Left forelimb (tissue), 1 donor: ENCODE measurements around the gene CELF1.

ENCODE experiments used
- DNase-seq: peaks from one replicate; pipeline ENCODE4 v3.0.0-alpha.2; 2018; ENCODE audit warnings: low spot score

The CELF1 gene

GRCh38 chr11:47508240-47508957, 44.5 kb downstream of the CELF1 start:
- DNase-seq: no peak

DNA sequence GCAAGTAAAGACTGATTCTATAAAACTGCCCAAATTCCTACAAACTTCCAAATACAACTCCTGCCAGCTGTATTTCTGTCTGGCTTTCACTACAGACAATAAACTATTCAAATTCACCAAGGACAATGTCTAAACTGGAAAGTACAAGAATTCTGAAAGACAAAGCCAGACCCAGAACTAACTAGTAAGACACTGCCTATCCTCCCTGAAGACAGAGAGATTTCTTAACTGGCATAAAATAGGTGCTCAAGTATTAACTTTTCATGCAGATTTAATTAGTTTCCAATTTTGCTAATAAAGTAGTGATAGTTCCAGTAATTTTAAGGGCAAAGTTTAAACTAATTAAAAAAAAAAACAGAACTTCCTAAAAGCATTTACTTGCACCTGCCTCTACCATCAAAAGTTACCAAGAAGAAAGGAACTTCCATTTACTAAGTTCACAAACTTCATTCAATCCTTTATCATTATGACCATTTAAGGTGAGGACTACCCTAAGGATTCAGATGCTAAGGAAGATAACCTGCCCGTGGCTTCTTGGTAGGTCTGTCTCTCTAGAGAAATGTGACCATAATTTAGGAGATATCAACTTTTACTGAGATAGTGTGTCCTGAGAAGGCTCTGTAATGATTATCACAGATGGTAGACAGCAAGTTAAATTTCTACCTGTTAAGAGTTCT, 45.2 kb downstream of the CELF1 start:
- DNase-seq: no peak

DNA sequence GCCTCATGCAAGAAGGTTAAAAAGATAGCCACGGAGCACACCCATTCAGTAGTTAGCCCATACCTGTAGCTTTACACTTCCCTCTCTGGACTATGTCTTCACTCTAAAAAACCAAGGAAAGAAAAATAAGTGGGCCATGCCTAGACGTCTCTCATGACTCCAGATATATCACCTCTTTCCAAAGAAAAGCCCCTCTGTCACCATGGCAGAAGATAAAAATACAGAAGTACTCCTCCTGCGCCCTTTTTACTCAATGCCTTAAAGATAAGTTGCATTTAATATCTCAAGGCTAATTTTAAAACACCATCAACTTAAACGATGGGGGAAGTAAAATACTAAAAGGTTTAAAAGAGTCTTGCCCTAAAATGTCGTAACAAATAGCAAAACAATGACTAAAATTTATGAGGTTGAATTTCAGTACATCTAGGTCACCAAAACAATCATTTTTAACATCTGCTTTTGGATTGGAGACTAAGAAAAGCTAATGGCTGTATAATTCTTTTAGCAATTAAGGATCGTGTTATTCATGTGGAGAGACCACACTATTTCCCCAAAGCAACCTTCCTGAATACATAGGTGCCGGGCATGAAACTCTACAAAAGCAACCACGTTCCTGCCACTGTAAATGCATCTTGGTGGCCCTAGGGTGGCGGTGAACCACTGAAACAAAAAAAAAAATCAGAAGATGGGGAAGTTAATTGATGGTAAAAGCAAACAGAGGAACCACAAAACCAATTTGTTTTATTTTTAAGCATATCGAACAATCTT, 46.0 kb downstream of the CELF1 start:
- DNase-seq: no peak

GRCh38 chr11:47506373-47506772, 46.6 kb downstream of the CELF1 start:
- DNase-seq: no peak

DNA sequence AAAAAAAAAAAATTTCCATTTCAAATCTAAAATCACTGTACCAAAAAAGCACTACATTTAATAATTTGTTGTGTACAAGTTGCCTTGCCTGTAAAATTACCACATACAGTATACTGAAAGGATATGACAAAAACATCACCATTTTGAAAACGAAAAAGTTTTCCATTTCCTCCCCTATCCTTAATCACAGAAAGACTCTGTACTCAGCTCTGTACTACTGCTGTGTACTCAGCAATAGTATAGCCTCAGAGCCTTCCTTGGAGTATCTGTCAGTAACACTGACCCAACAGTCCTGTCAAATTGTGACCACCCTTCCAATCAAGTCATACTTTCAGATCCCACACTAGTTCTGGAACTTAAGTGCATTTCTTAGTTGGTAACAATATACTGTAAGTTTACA, 48.0 kb downstream of the CELF1 start:
- DNase-seq: no peak

- no peak for DNase-seq
These were observed 49.7 kb downstream of the CELF1 start for GRCh38 chr11:47503227-47503626.

DNA sequence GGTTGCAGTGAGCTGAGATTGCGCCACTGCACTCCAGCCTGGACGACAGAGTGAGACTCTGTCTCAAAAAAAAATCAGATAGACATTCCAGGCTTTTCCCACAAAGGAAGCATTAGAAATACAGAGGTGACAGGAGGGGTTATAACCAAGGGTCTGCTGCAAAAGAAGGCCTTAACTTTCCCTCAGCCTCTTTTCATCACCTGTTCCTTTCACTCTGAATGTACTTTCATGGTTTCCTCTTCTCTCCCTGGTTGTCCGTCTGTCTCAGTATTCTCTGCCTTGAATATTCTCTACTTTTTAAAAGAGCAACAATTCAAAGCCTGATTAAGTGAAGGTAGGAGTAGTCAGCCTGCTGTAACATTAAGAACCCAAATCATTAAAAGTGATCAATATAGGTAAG, 50.2 kb downstream of the CELF1 start:
- DNase-seq: no peak

GRCh38 chr11:47501101-47501500, 51.8 kb downstream of the CELF1 start:
- DNase-seq: no peak

DNA sequence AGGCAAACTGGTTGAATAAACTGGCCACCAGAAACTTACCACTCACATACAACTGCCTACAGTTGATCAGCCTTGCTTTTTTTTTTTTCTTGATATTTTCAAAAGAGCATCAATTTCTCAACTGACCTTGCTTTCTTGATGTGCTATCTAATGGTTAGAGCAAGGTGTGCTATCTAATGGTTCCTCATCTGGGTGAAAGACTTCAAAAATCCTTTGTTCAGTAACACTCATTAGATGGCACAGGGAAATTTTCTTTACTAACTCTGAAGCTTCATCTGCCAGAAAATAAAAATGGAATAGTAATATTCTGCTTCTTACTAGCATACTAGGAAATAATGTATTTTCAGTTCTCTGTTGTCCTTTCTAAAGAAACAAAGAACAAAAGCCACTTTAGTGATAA, 52.8 kb downstream of the CELF1 start:
- DNase-seq: no peak

DNA sequence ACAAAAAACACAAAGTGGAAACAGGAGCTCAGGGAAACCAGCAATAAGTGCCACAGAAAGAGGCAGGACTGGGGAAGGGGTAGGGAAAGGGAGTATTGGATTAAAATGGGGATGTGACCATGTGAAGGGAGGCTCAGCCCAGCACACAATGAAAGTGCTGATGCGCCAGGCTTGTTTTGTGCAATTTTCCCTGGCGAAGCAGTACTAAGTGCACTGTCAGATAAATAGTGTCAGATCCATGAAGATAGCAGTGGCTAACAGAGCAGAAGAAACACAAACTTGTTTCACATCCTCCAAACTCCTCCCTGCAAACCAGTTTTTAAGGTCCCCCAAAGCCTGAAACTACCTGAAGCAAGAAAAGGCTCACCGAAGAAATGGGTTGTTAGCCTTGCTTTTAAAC, 53.3 kb downstream of the CELF1 start:
- DNase-seq: no peak

GRCh38 chr11:47499161-47499560, 53.8 kb downstream of the CELF1 start:
- DNase-seq: no peak

DNA sequence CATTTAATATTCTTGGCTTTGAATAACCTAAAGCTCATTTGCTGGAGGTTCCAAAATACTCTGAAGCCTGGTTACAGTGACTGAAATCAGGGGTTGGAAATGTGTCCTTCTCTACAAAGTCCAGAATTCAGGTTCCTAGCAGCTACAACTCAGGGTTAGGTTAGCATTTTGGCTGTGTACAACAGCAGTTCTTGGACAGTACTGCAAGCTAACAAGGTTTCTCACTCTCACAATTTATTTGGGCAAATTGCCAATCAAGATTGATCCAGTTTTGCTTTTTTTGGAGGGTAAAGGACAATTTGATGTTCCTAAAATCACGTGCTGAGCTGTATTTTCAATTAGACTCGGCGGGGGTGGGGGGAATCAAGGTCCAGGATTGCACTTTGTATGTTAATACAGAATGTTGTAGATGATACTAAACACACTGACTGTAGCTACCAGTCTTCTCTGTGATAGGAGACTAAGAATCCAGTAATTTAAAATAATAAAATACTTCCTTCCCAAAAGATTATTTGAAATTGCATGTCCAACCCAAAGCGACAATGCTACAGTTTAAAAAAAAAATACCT, 54.3 kb downstream of the CELF1 start:
- DNase-seq: no peak

DNA sequence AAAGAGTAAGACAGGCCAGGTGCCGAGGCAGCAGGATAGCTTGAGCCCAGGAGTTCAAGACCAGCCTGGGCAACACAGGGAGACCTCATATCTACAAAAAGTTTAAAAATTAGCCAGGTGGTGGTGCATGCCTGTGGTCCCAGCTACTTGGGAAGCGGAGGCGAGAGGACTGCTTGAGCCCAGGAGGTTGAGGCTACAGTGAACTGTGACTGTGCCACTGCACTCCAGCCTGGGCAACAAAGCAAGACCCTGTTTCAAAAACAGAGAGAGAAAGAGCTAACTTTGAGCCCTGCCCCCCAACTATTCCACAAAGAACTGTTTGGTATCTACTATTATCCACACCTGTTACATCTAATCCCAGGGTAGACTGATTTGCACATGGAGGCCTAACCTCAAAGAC, 54.8 kb downstream of the CELF1 start:
- no peak for DNase-seq

- no peak for DNase-seq
These were observed 56.1 kb downstream of the CELF1 start for GRCh38 chr11:47496808-47497207.

DNA sequence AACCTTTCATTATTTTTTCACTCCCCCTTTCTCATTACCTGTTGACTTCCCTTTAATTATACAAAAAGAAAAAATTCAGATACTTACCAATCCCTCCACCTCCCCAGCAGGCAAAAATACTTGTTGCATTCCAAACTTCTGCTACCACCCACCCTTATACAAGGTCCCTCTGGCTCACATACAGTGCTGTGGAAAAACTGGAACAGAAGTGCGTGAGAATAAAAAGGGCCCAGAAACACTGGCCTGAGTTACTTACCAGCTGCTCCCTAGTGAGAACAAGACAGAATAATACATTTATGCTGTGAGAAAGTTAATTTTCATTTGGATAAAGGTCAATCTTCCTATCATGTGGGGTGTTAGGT, 57.1 kb downstream of the CELF1 start:
- no peak for DNase-seq

DNA sequence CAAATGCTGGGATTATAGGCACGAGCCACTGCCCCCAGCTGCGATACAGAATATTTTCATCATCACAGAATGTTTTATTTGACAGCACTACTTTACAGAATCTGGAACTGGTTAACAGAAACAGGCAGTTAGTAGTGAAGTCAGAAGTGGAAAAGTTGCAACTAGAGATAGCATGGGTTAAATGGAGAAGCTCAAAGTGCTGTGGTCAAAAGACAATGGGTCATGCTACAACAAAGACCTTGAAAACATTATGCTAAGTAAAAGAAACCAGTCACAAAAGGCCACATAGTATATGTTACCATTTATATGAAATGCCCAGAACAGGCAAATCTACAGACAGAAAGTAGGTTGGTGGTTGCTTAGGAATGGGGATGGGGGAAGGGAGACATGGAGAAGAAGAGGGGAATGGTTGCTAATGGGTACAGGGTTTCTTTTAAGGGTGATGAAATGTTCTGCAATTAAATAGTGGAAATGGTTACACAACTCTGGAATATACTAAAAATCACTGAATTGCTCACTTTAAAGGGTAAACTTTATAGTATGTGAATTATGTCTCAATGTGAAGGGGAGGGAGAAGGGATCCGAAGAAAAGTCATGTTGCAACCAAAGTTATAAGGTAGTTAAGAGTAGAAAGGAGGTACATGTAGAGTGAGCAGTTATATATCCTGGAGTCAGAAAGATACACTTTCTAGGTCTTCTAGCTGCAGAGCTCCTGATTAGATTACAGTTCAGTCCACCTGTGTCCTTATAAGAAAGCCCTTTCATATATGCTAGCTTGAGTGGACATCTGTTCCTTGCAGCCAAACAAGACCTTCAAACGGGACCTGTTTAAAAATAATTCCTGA, 57.7 kb downstream of the CELF1 start:
- DNase-seq: no peak

DNA sequence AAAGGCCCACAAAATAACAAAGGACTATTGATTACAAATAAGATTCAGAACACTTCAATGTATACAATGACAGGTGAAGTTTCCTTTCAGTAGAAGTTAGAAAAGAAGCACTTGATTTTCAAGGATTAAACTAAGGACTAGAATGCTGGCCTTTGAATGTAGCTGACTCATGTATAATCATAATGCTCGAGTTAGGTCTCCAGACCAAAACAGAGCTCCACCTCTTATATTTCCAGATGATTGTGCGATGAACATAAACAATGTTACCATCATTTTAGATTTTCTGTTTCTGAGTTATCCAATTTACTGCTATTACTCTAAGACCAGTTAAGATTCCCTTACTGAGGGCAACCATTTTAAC, 63.6 kb downstream of the CELF1 start:
- DNase-seq: no peak

DNA sequence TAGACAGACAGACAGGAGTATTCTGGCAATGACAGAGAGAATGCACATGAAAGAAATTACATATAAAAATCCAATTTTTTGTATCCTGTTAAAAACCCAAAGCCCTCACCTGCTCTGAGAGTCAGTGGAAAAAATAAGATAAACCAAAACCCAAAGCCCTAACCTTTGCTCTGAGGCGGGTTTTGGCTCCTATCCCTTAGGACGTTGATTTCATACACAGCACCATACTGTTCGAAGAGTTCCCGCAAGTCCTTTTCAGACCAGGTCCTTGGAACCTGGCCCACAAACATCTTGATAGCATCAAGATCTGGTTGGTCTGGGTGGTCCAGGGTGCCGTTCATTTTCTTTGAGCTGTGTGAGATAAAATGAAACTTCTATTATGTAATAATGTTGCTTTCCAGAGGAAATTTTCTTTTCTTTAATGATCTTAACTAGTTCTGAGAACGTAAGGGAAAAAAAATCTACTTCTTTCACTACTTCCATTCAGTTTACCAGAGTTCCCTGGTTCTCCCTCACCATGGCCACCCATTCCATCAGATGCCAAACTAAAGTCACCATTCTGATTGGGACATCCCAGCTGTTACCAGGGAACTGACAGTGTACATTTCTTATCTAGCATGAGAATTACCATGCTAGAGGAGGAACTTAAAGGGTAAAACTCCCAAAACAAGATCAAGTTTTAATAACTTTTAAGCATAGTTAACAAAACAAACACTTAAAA, 64.1 kb downstream of the CELF1 start:
- DNase-seq: no peak

DNA sequence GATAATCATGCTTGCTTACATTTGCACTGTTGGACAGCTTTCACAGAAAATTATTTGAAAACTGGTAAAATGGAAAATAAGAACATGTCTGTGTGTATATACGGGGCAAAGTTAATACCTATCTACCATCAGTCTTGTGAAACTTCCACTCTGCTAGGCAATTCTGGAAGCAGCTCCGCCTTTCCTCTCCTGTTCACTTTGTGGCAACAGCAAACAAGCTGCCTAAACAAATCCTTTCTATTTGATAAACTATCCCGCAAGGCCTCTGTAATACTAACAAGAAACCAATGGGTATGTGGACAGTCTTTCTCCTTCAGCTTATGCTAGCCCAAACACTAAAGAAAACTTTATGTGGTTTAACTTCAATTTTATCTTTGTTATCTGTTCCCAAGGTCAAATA, 64.8 kb downstream of the CELF1 start:
- no peak for DNase-seq

GRCh38 chr11:47487421-47487820, 65.5 kb downstream of the CELF1 start:
- DNase-seq: no peak

DNA sequence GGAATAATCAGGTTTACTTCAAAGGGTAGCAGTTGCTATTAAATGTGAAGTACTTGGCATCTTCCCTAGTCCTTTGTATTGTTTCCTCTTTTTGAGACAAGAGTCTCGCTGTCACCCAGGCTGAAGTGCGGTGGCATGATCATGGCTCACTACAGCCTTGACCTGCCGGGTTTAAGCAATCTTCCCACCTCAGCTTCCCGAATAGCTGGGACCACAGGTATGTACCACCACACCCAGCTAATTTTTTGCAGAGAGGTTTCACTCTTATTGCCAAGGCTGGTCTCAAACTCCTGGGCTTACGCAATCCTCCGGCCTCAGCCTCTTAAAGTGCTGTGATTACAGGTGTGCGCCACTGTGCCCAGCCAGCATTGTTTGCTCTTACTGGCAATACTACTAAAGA, 67.8 kb downstream of the CELF1 start:
- no peak for DNase-seq
